Trophoblast cell (in vitro differentiated cells and primary cell): Measurements from ENCODE around the gene SRD5A1.

ENCODE experiments used
- DNase-seq, 2 donors: peaks; one replicate each; pipeline ENCODE4 v3.0.0-alpha.2; 2016
- H2AFZ ChIP-seq: 2 replicates; pipeline ENCODE4 v1.6.1; 2013; ENCODE audit warnings: low read length, moderate library complexity, mild to moderate bottlenecking; ENCODE audit not compliant: insufficient read depth, poor library complexity
- H2AK5ac ChIP-seq: 2 replicates; pipeline ENCODE4 v1.6.1; 2013; ENCODE audit warnings: mild to moderate bottlenecking, low read length
- H2BK120ac ChIP-seq: 2 replicates; pipeline ENCODE4 v1.6.1; 2013; ENCODE audit warnings: low read length, mild to moderate bottlenecking, moderate library complexity; ENCODE audit not compliant: insufficient read depth, poor library complexity
- H2BK12ac ChIP-seq: 2 replicates; pipeline ENCODE4 v1.6.1; 2013; ENCODE audit warnings: mild to moderate bottlenecking, low read length, moderate library complexity
- H2BK5ac ChIP-seq: 2 replicates; pipeline ENCODE4 v1.6.1; 2013; ENCODE audit warnings: low read length, low read depth, moderate library complexity, mild to moderate bottlenecking; ENCODE audit not compliant: poor library complexity
- H3K14ac ChIP-seq: 2 replicates; pipeline ENCODE4 v1.6.1; 2013; ENCODE audit warnings: mild to moderate bottlenecking, low read length
- H3K18ac ChIP-seq: 2 replicates; pipeline ENCODE4 v1.6.1; 2013; ENCODE audit warnings: mild to moderate bottlenecking, low read length
- H3K23ac ChIP-seq: 2 replicates; pipeline ENCODE4 v1.6.1; 2013; ENCODE audit warnings: low read length
- H3K27ac ChIP-seq: 2 replicates; pipeline ENCODE4 v1.5.1; 2013; ENCODE audit warnings: low read depth, mild to moderate bottlenecking, inconsistent platforms, low read length, moderate library complexity
- H3K27me3 ChIP-seq: 2 replicates; pipeline ENCODE4 v1.6.1; 2013; ENCODE audit warnings: inconsistent platforms, mild to moderate bottlenecking, low read length, moderate library complexity; ENCODE audit not compliant: insufficient read depth
- H3K36me3 ChIP-seq, 2 experiments: 1 replicate in 1 of 2; 2 replicates in 1 of 2; pipeline ENCODE4 v1.6.1; 2013; ENCODE audit warnings: low read length in 2 of 2, mild to moderate bottlenecking in 2 of 2, moderate library complexity in 1 of 2; ENCODE audit not compliant: insufficient read depth in 2 of 2, control insufficient read depth in 1 of 2
- H3K4ac ChIP-seq: 2 replicates; pipeline ENCODE4 v1.6.1; 2013; ENCODE audit warnings: low read depth, mild to moderate bottlenecking, low read length, moderate library complexity
- H3K4me1 ChIP-seq, 2 experiments: 1 replicate in 1 of 2; 2 replicates in 1 of 2; pipeline ENCODE4 v1.6.1; 2013; ENCODE audit warnings: low read length in 2 of 2, mild to moderate bottlenecking in 2 of 2, moderate library complexity in 1 of 2; ENCODE audit not compliant: insufficient read depth in 2 of 2, control insufficient read depth in 1 of 2
- H3K4me2 ChIP-seq: 2 replicates; pipeline ENCODE4 v1.6.1; 2013; ENCODE audit warnings: inconsistent platforms, mild to moderate bottlenecking, low read length, moderate library complexity
- H3K4me3 ChIP-seq: 2 replicates; pipeline ENCODE4 v1.5.1; 2013; ENCODE audit warnings: mild to moderate bottlenecking, low read depth, low read length, inconsistent platforms
- H3K79me1 ChIP-seq: one replicate; pipeline ENCODE4 v1.6.1; 2013; ENCODE audit warnings: low read length
- H3K79me2 ChIP-seq: 2 replicates; pipeline ENCODE4 v1.6.1; 2013; ENCODE audit warnings: low read length, mild to moderate bottlenecking; ENCODE audit not compliant: control insufficient read depth, insufficient read depth, poor library complexity
- H3K9ac ChIP-seq: 2 replicates; pipeline ENCODE4 v1.6.1; 2013; ENCODE audit warnings: mild to moderate bottlenecking, low read length
- H3K9me3 ChIP-seq: 2 replicates; pipeline ENCODE4 v1.6.1; 2013; ENCODE audit warnings: low read depth, mild to moderate bottlenecking, control low read depth, inconsistent platforms, low read length; ENCODE audit not compliant: insufficient read depth
- H4K12ac ChIP-seq: 2 replicates; pipeline ENCODE4 v1.6.1; 2013; ENCODE audit warnings: low read depth, mild to moderate bottlenecking, low read length, moderate library complexity
- H4K8ac ChIP-seq: 2 replicates; pipeline ENCODE4 v1.6.1; 2013; ENCODE audit warnings: low read depth, mild to moderate bottlenecking, low read length, moderate library complexity
- H4K91ac ChIP-seq: one replicate; pipeline ENCODE4 v1.6.1; 2013; ENCODE audit warnings: low read depth, mild to moderate bottlenecking, low read length, moderate library complexity
- WGBS: extraction: QIAGEN DNeasy Blood & Tissue Kit; methylation state at CpG from one replicate; pipeline ENCODE4 v1.1.7; 2013; ENCODE audit warnings: missing lambda C conversion rate; ENCODE audit not compliant: insufficient read length, insufficient coverage; ENCODE audit errors: extremely low coverage; 5-methylcytosine and 5-hydroxymethylcytosine counted together

The SRD5A1 gene

GRCh38 chr5:6719417-6719816 lies 86.2 kb downstream of the SRD5A1 start:
- no peak overlapping the region for H3K23ac ChIP-seq
- H3K79me1 ChIP-seq, result no peaks in the 10 kb centered on the region
- no peak overlapping the region for H2BK12ac ChIP-seq
- no peak overlapping the region for H2AK5ac ChIP-seq
- no peaks in the 10 kb centered on the region for H3K9me3 ChIP-seq
- no peak overlapping the region for H3K18ac ChIP-seq
- H3K36me3 ChIP-seq, result peaks cover 22 to 30% of the 10 kb centered on the region in 2 experiments
- no CpG with 5 or more reads among the region's 5 CpGs for WGBS
- no peaks in the 10 kb centered on the region for H3K27me3 ChIP-seq
- H3K4ac ChIP-seq, result peak overlapping the region; percentile 96
- H3K9ac ChIP-seq, result no peak overlapping the region
- no peak overlapping the region for H4K12ac ChIP-seq
- peaks cover 13 to 16% of the 10 kb centered on the region in 2 experiments for H3K4me1 ChIP-seq
- no peak overlapping the region for H4K91ac ChIP-seq
- H3K14ac ChIP-seq, result no peak overlapping the region
- H2AFZ ChIP-seq, result peak overlapping the region; percentile 25
- H3K79me2 ChIP-seq, result peaks cover 37% of the 10 kb centered on the region
- no peak for DNase-seq
- no peak overlapping the region for H4K8ac ChIP-seq
- no peak overlapping the region for H2BK5ac ChIP-seq
- H2BK120ac ChIP-seq, result no peak overlapping the region
- H3K4me2 ChIP-seq, result no peak overlapping the region
- no peak overlapping the region for H3K4me3 ChIP-seq
- no peak overlapping the region for H3K27ac ChIP-seq

DNA sequence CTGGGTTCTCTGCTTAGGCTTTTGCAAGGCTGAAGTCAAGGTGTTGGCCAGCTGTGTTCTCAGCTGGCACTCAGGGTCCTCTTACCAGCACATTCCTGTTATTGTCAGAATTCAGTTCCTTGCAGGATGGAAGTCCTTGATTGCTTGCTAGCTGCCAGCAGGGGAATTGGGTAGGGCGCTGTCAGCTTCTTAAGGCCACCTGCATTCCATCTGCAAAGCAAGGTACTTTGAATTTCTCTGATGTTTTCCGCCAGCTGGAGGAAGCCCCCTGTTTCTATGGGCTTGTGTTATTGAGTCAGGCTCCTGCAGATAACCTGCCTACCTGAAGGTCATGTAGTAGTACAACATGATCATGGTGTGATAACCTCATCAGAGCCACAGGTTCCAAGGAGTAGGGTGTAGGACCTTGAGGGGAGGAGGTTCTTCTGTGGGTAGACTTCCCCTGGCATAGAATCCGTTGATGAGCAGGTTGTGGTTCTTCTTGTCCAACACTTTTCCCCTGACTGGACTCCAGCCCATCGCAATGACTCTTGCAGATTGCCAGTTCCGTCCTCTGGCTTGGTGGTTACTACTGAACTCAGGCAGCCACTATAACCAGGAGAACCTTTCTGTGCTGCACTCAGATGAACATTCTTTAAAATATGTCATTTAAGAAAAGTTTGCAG lies 86.8 kb downstream of the SRD5A1 start:
- no peak overlapping the region for H4K91ac ChIP-seq

GRCh38 chr5:6720561-6720921 lies 87.3 kb downstream of the SRD5A1 start:
- DNase-seq, result no peak
- Histone ChIP-seq H4K12ac (no peak overlapping the region), H2AFZ (no peak overlapping the region), H3K9ac (no peak overlapping the region), H3K4me1 (peaks cover 13 to 14% of the 10 kb centered on the region in 2 experiments), H3K79me2 (peaks cover 36% of the 10 kb centered on the region), H3K4ac (peak overlapping the region; percentile 57), H4K8ac (no peak overlapping the region), H2AK5ac (no peak overlapping the region), H3K79me1 (no peaks in the 10 kb centered on the region), H3K27ac (no peak overlapping the region), H3K4me2 (no peak overlapping the region), H4K91ac (no peak overlapping the region), H2BK120ac (no peak overlapping the region), H3K36me3 (peaks cover 24 to 36% of the 10 kb centered on the region in 2 experiments), H3K27me3 (no peaks in the 10 kb centered on the region), H3K4me3 (no peak overlapping the region), H3K14ac (no peak overlapping the region), H2BK12ac (no peak overlapping the region), H3K9me3 (no peaks in the 10 kb centered on the region), H3K23ac (no peak overlapping the region), H2BK5ac (no peak overlapping the region), H3K18ac (no peak overlapping the region)
- no CpG with 5 or more reads among the region's 6 CpGs for WGBS

More for the DNA sequence above, 86.8 kb downstream of the SRD5A1 start:
- Histone ChIP-seq H3K79me2 (peaks cover 34% of the 10 kb centered on the region), H3K4me1 (peaks cover 13 to 16% of the 10 kb centered on the region in 2 experiments), H3K27me3 (no peaks in the 10 kb centered on the region), H3K36me3 (peaks cover 24 to 32% of the 10 kb centered on the region in 2 experiments), H2BK120ac (no peak overlapping the region), H2BK12ac (no peak overlapping the region), H2AFZ (no peak overlapping the region), H4K8ac (no peak overlapping the region), H3K23ac (no peak overlapping the region), H3K18ac (no peak overlapping the region), H3K27ac (no peak overlapping the region), H3K4me2 (no peak overlapping the region), H3K9me3 (no peaks in the 10 kb centered on the region), H3K4ac (peak overlapping the region; percentile 56), H3K14ac (no peak overlapping the region), H2BK5ac (no peak overlapping the region), H3K4me3 (no peak overlapping the region), H4K12ac (no peak overlapping the region), H3K79me1 (no peaks in the 10 kb centered on the region), H3K9ac (no peak overlapping the region), H2AK5ac (no peak overlapping the region)
- peak in 1 of 2 donors; percentile 42 for DNase-seq
- no CpG with 5 or more reads among the region's 5 CpGs for WGBS

DNA sequence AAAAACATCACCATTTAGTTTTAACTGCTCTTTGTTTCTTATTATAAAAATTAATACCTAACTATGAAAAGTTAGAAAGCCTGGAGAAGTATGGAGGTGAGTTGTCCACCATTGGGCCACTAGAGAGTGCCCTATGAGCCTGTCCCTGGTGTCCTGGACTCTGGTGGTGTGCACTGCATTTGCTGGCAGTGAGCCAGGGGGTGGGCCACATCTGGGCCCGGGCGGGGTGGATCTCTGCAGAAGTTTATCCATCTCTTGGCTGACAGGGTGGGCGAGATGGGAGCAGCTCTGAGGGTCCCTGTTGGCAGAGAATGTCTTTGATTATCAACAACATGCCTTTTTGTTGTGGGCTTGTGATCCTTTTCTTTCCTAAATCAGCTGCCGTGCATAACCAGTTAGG lies 88.2 kb downstream of the SRD5A1 start:
- H3K14ac ChIP-seq, result no peak overlapping the region
- H4K12ac ChIP-seq, result no peak overlapping the region
- H3K4me2 ChIP-seq, result no peak overlapping the region
- H4K8ac ChIP-seq, result no peak overlapping the region
- H3K4me3 ChIP-seq, result no peak overlapping the region
- H2BK5ac ChIP-seq, result no peak overlapping the region
- no peak overlapping the region for H3K23ac ChIP-seq
- H4K91ac ChIP-seq, result no peak overlapping the region
- H3K4ac ChIP-seq, result no peak overlapping the region
- no peak overlapping the region for H2AK5ac ChIP-seq
- H3K79me1 ChIP-seq, result no peaks in the 10 kb centered on the region
- no peak overlapping the region for H2BK12ac ChIP-seq
- H3K27me3 ChIP-seq, result no peaks in the 10 kb centered on the region
- no peak for DNase-seq
- H3K9me3 ChIP-seq, result no peaks in the 10 kb centered on the region
- peaks cover 28 to 34% of the 10 kb centered on the region in 2 experiments for H3K36me3 ChIP-seq
- peaks cover 34% of the 10 kb centered on the region for H3K79me2 ChIP-seq
- no peak overlapping the region for H2AFZ ChIP-seq
- no peak overlapping the region for H3K18ac ChIP-seq
- no CpG with 5 or more reads among the region's 4 CpGs for WGBS
- no peak overlapping the region for H3K27ac ChIP-seq
- H2BK120ac ChIP-seq, result no peak overlapping the region
- H3K9ac ChIP-seq, result no peak overlapping the region
- H3K4me1 ChIP-seq, result peaks cover 5 to 8% of the 10 kb centered on the region in 2 experiments
